Lung (tissue), 12 donors: ENCODE measurements around the gene SDK2. TPM values are rescaled to one million over a fixed set of nuclear protein-coding genes. Genes with fewer than 3 reads are reported as not detected.

Experiments
- ATAC-seq: fragments of 200-7000 bp; cut with Tn5 transposase; one replicate; pipeline ENCODE4 v1.9.1; 2020; ENCODE audit warnings: moderate number of reproducible peaks; ENCODE audit not compliant: insufficient read depth, low FRiP score
- DNase-seq, 3 donors: peaks; one replicate each; pipeline ENCODE4 v3.0.0-alpha.2; 2013 to 2017
- H3K27ac ChIP-seq, 2 donors: one replicate each; pipeline ENCODE4 v1.5.1; 2013; ENCODE audit warnings: mild to moderate bottlenecking in 2 of 2, moderate library complexity in 2 of 2, control low read depth in 1 of 2, inconsistent platforms in 1 of 2, low read depth in 1 of 2, low read length in 1 of 2
- H3K27me3 ChIP-seq, 3 donors: one replicate each; pipeline ENCODE4 v1.5.1; 2013; ENCODE audit warnings: low read length in 2 of 3; ENCODE audit not compliant: control insufficient read depth in 3 of 3, insufficient read depth in 3 of 3
- H3K36me3 ChIP-seq, 4 donors: one replicate each; pipeline ENCODE4 v1.5.1; 2013; ENCODE audit warnings: low read length in 4 of 4, mild to moderate bottlenecking in 1 of 4, moderate library complexity in 1 of 4; ENCODE audit not compliant: control insufficient read depth in 4 of 4, insufficient read depth in 4 of 4
- H3K4me1 ChIP-seq, 5 donors: one replicate each; pipeline ENCODE4 v1.5.1; 2013; ENCODE audit warnings: low read length in 5 of 5, mild to moderate bottlenecking in 2 of 5, moderate library complexity in 1 of 5; ENCODE audit not compliant: control insufficient read depth in 5 of 5, insufficient read depth in 5 of 5
- H3K4me3 ChIP-seq: one replicate; pipeline ENCODE4 v1.5.1; 2013; ENCODE audit warnings: mild to moderate bottlenecking, control low read depth, moderate library complexity
- H3K9ac ChIP-seq, 2 donors: one replicate each; pipeline ENCODE4 v1.5.1; 2013; ENCODE audit warnings: low read length in 2 of 2, control low read depth in 1 of 2; ENCODE audit not compliant: insufficient read depth in 1 of 2
- H3K9me3 ChIP-seq, 4 donors: one replicate each; pipeline ENCODE4 v1.5.1; 2013; ENCODE audit warnings: low read length in 3 of 4, mild to moderate bottlenecking in 1 of 4, moderate library complexity in 1 of 4; ENCODE audit not compliant: control insufficient read depth in 4 of 4, insufficient read depth in 3 of 4
- CTCF ChIP-seq: IDR thresholded peaks from 2 replicates; pipeline ENCODE4 v1.5.1; 2012; ENCODE audit warnings: mild to moderate bottlenecking; ENCODE audit errors: control extremely low read depth, extremely low read depth
- WGBS, 2 donors: extraction: QIAGEN DNeasy Blood & Tissue Kit; methylation state at CpG; one replicate each; pipeline ENCODE4 v1.1.7; 2013; 5-methylcytosine and 5-hydroxymethylcytosine counted together
- polyA plus RNA-seq, 2 donors: library from polyadenylated mRNA; stranded (reverse); fragments of 200-250 nt; gene quantifications; one replicate each; pipeline ENCODE4 v1.2.1, GENCODE V29; 2013
- total RNA-seq, 2 donors: library from RNA; depleted of rRNA in 1 of 2; stranded (reverse); fragments of >200 nt in 1 of 2; gene quantifications; one replicate each; pipeline ENCODE4 v1.2.1, GENCODE V29; 2014 to 2021
- donor health status: control.
- donor health status: control.
- donor health status: Bipolar disorder and iron deficiency.
- donor health status: healthy.
- donor health status: DM: yes; HTN: yes; CAD: no.

SDK2 gene
- total and polyA plus RNA-seq, 4 donors = 0.91 to 41.7 (median 4.3) TPM

- Histone ChIP-seq H3K36me3 (peaks cover 0 to 4% (median 3%) of the 10 kb centered on the region in 4 donors), H3K4me1 (no peaks in the 10 kb centered on the region), H3K27me3 (no peaks in the 10 kb centered on the region), H3K9ac (no peak overlapping the region), H3K27ac (no peak overlapping the region), H3K4me3 (no peak overlapping the region), H3K9me3 (no peaks in the 10 kb centered on the region)
- no peak for TF ChIP-seq CTCF
- WGBS, 2 donors = 83 to 87% methylated on average over 23 to 28 of the region's 28 CpGs
- DNase-seq (no peak), ATAC-seq (no peak)
Measured at GRCh38 chr17:73387746-73388577, 256.3 kb downstream of the SDK2 start.

DNA sequence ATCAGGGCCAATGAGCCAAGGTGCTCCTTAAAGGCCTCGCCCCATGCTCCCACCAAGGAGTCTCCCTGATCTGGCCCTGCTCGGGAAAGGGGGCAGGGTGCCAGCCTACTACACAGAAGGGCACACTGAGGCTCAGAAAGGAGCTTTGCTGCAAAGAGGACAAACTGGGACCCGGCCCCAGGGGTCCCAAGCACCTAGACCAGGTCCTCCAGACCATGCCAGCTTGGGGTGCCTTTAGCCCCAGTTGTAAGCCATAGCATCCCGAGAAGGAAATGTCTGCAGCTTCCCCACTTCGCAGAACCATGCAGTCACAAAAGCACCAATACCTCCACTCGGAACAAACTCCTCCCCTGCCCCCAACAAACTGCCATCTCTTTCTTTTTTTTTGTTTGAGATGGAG, 257.7 kb downstream of the SDK2 start:
- Histone ChIP-seq H3K27me3 (no peaks in the 10 kb centered on the region), H3K4me1 (no peaks in the 10 kb centered on the region), H3K9me3 (no peaks in the 10 kb centered on the region), H3K36me3 (peaks cover 0 to 4% (median 3%) of the 10 kb centered on the region in 4 donors), H3K27ac (no peak overlapping the region), H3K9ac (no peak overlapping the region), H3K4me3 (no peak overlapping the region)
- WGBS, 2 donors = 89 to 90% methylated on average over 6 of the region's 6 CpGs
- ATAC-seq = no peak
- TF ChIP-seq CTCF = no peak
- DNase-seq = no peak

GRCh38 chr17:73384926-73385325, 259.3 kb downstream of the SDK2 start:
- no peak for TF ChIP-seq CTCF
- peaks cover 0 to 4% (median 0%) of the 10 kb centered on the region in 5 donors for H3K4me1 ChIP-seq
- H3K27me3 ChIP-seq = no peaks in the 10 kb centered on the region
- no peak overlapping the region for H3K9ac ChIP-seq
- DNase-seq (no peak), ATAC-seq (no peak)
- peaks cover 0 to 4% (median 3%) of the 10 kb centered on the region in 4 donors for H3K36me3 ChIP-seq
- H3K4me3 ChIP-seq = no peak overlapping the region
- 75 to 87% methylated on average over 8 of the region's 8 CpGs for WGBS, 2 donors
- no peaks in the 10 kb centered on the region for H3K9me3 ChIP-seq
- H3K27ac ChIP-seq = no peak overlapping the region
